K562 (cell line): ENCODE data around the gene CDH5. TPM values are rescaled to one million over a fixed set of nuclear protein-coding genes. Genes with fewer than 3 reads are reported as not detected.

Experiments
- ATAC-seq: fragments of 200-7000 bp; cut with Tn5 transposase; 3 replicates; pipeline ENCODE4 v1.9.1; 2020; ENCODE audit warnings: moderate library complexity
- BruUV-seq: library from RNA; stranded (reverse); fragments of 400-500 nt; replicated peaks from 2 replicates; lab custom pipeline; 2021; lab: Mats Ljungman, UMichigan
- CTCF ChIA-PET: fragments of 300-600 bp; formaldehyde crosslinking; extraction: SDS; loops from one replicate; lab custom pipeline; 2021; ENCODE audit warnings: low intra/inter-chr PET ratio; lab: Yijun Ruan, JAX
- POLR2A ChIA-PET: fragments of 300-600, 350-650 bp; sonication (Branson Sonifier 250); formaldehyde crosslinking; extraction: SDS; loops from one replicate; lab custom pipeline; 2021; ENCODE audit warnings: antibody characterized with exemption, inconsistent platforms; lab: Yijun Ruan, JAX
- DNase-seq, 4 experiments: peaks; one replicate each; pipeline versions ENCODE4 v3.0.0 to v3.0.0-alpha.2; 2011 to 2018; ENCODE audit warnings: low spot score in 3 of 4, mixed read lengths in 3 of 4; ENCODE audit errors: extremely low read depth in 1 of 4
- FAIRE-seq: peaks from 2 replicates; lab custom pipeline; 2011; peaks lifted over from hg19 to GRCh38; lab: Jason Lieb, UNC
- H2AFZ ChIP-seq: 2 replicates; pipeline ENCODE4 v1.6.0; 2011; ENCODE audit warnings: low read depth, low read length, control low read depth, inconsistent platforms
- H3K27ac ChIP-seq: fragments of 200-600 bp; 3 replicates; pipeline ENCODE4 v1.8.0; 2011; ENCODE audit warnings: low read depth, mild to moderate bottlenecking, control low read depth, inconsistent platforms, low read length, moderate library complexity, mixed read lengths; ENCODE audit errors: extremely low read depth
- H3K27me3 ChIP-seq, 2 experiments: fragments of 300-600 bp in 1 of 2; 2 replicates in 1 of 2; 3 replicates in 1 of 2; pipeline versions ENCODE4 v1.6.0 to v1.8.0; 2011; ENCODE audit warnings: inconsistent platforms in 2 of 2, low read length in 2 of 2, mild to moderate bottlenecking in 1 of 2, mixed read lengths in 1 of 2, moderate library complexity in 1 of 2; ENCODE audit not compliant: control insufficient read depth in 2 of 2, insufficient read depth in 2 of 2
- H3K36me3 ChIP-seq: fragments of 300-600 bp; 3 replicates; pipeline ENCODE4 v1.8.0; 2011; ENCODE audit warnings: mild to moderate bottlenecking, low read length, inconsistent platforms; ENCODE audit not compliant: control insufficient read depth, insufficient read depth
- H3K4me1 ChIP-seq, 2 experiments: fragments of 200-600 bp in 1 of 2; replicated peaks in 1 of 2; 2 replicates in 1 of 2; 3 replicates in 1 of 2; pipeline versions ENCODE4 v1.5.1 to v1.8.0; 2011; ENCODE audit warnings: inconsistent platforms in 2 of 2, low read length in 2 of 2, mild to moderate bottlenecking in 1 of 2, mixed read lengths in 1 of 2, moderate library complexity in 1 of 2; ENCODE audit not compliant: control insufficient read depth in 2 of 2, insufficient read depth in 2 of 2
- H3K4me2 ChIP-seq: 2 replicates; pipeline ENCODE4 v1.6.1; 2011; ENCODE audit warnings: low read length, control low read depth, inconsistent platforms, mixed read lengths; ENCODE audit not compliant: insufficient read depth
- H3K4me3 ChIP-seq: fragments of 200-600 bp; sonication (generic), shearing (Covaris generic); 2 replicates; pipeline ENCODE4 v1.5.1; 2016; ENCODE audit warnings: control low read depth, inconsistent platforms
- H3K79me2 ChIP-seq: fragments of 200-600 bp; 3 replicates; pipeline ENCODE4 v1.8.0; 2011; ENCODE audit warnings: low read length, inconsistent platforms; ENCODE audit not compliant: control insufficient read depth, insufficient read depth
- H3K9ac ChIP-seq, 2 experiments: 2 replicates each; pipeline versions ENCODE4 v1.6.0 to v1.6.1; 2011; ENCODE audit warnings: low read depth in 2 of 2, low read length in 2 of 2, control low read depth in 1 of 2, inconsistent platforms in 1 of 2, mild to moderate bottlenecking in 1 of 2, mixed read lengths in 1 of 2; ENCODE audit not compliant: insufficient read depth in 1 of 2
- H3K9me1 ChIP-seq: one replicate; pipeline ENCODE4 v1.6.0; 2011; ENCODE audit warnings: inconsistent platforms, mild to moderate bottlenecking, low read length, moderate library complexity; ENCODE audit not compliant: control insufficient read depth, insufficient read depth
- H3K9me3 ChIP-seq: replicated peaks from 2 replicates; pipeline ENCODE4 v1.5.1; 2011; ENCODE audit warnings: low read depth, low read length, inconsistent platforms; ENCODE audit not compliant: control insufficient read depth, insufficient read depth
- H4K20me1 ChIP-seq: replicated peaks from 2 replicates; pipeline ENCODE4 v1.6.1; 2011; ENCODE audit warnings: low read length, inconsistent platforms, mixed read lengths; ENCODE audit not compliant: control insufficient read depth, insufficient read depth
- ARID3B ChIP-seq: fragments of 250-450 bp; sonication (Bioruptor Pico); IDR thresholded peaks from 2 replicates; pipeline ENCODE4 v1.4.0; 2020; ENCODE audit warnings: borderline replicate concordance
- ELK3 ChIP-seq: fragments of 450-650 bp; formaldehyde crosslinking; IDR thresholded peaks from 2 replicates; pipeline ENCODE4 v1.4.0; 2020; ENCODE audit warnings: mild to moderate bottlenecking
- NR1H2 ChIP-seq: sonication (generic); formaldehyde crosslinking; IDR thresholded peaks from 2 replicates; pipeline ENCODE4 v1.4.0; 2020; ENCODE audit warnings: mild to moderate bottlenecking, missing genetic modification reagents
- RFX7 ChIP-seq: fragments of 250-450 bp; sonication (Bioruptor Pico); IDR thresholded peaks from 2 replicates; pipeline ENCODE4 v1.5.1; 2021; ENCODE audit warnings: mild to moderate bottlenecking
- SIRT6 ChIP-seq: IDR thresholded peaks from one replicate; pipeline ENCODE4 v1.6.1; 2012; ENCODE audit warnings: low read depth, mild to moderate bottlenecking, control low read depth, inconsistent platforms, low read length, moderate library complexity
- ZNF239 ChIP-seq: fragments of 250-450 bp; sonication (Bioruptor Pico); IDR thresholded peaks from 2 replicates; pipeline ENCODE4 v1.4.0; 2020; ENCODE audit warnings: mild to moderate bottlenecking
- WGBS: fragments of 100-300 bp; shearing (Covaris generic); methylation state at CpG from one replicate; pipeline ENCODE4 v1.1.6; 2016; ENCODE audit warnings: low coverage, mixed read lengths; ENCODE audit not compliant: insufficient coverage; ENCODE audit errors: missing lambda C conversion rate; 5-methylcytosine and 5-hydroxymethylcytosine counted together
- in situ Hi-C: fragments of 300-500 bp; cut with MboI; formaldehyde crosslinking; loops from 4 replicates; pipeline ENCODE4 v1.15.0; 2018; ENCODE audit warnings: inconsistent platforms, mixed read lengths
- intact Hi-C: fragments of 100-400 bp; cut with micrococcal nuclease; formaldehyde crosslinking; loops from 2 replicates; pipeline ENCODE4 v1.14.2; 2022
- polyA plus RNA-seq, 8 experiments: library from polyadenylated mRNA; depleted of rRNA in 4 of 8; stranded (reverse) in 5 of 8; unstranded in 3 of 8; fragments of >200 nt; fragmentation: Nextera tagmentation in 2 of 8; fragmentation: Illumina TruSeq in 1 of 8; extraction: Ambion mirVana in 2 of 8; extraction: Trizol in 1 of 8; gene quantifications; 2 replicates each; pipeline versions ENCODE4 v1.2.1 to v1.2.3, GENCODE V29; 2011 to 2014; ENCODE audit warnings: inconsistent platforms in 1 of 8, missing spikeins in 1 of 8
- total RNA-seq, 7 experiments: library from RNA; depleted of rRNA in 6 of 7; stranded (reverse); fragments of >200 nt in 6 of 7; fragmentation: Illumina TruSeq in 2 of 7; extraction: Trizol in 2 of 7; gene quantifications; 2 replicates each; pipeline versions ENCODE4 v1.2.1 to v1.2.3, GENCODE V29; 2011 to 2021; ENCODE audit warnings: low replicate concordance in 1 of 7
- TF ChIP-seq, protein P1 (sequence below): sonication (generic); formaldehyde crosslinking; IDR thresholded peaks from 2 replicates; pipeline ENCODE4 v1.8.0; 2022; ENCODE audit warnings: missing genetic modification reagents, mild to moderate bottlenecking, borderline replicate concordance

The CDH5 gene
- total and polyA plus RNA-seq, 9 of the 15 experiments (the other 6 are each of a cell fraction or from before 2014, with no cell fraction given): not detected

GRCh38 chr16:66443269-66443652 lies 76.8 kb downstream of the CDH5 start:
- no peak overlapping the region for H3K4me3 ChIP-seq
- ATAC-seq (no peak), FAIRE-seq (no peak), DNase-seq (no peak)
- H3K4me2 ChIP-seq: no peak overlapping the region
- no TSS peak for BruUV-seq
- no peak for TF ChIP-seq ARID3B (CRISPR knock-in tag)
- TF ChIP-seq ZNF239 (CRISPR knock-in tag): no peak
- TF ChIP-seq RFX7 (CRISPR knock-in tag): no peak
- no peak for TF ChIP-seq NR1H2 (CRISPR knock-in tag)
- no peak for TF ChIP-seq ELK3 (CRISPR knock-in tag)
- TF ChIP-seq SIRT6: no peak
- TF ChIP-seq, protein P1, sequence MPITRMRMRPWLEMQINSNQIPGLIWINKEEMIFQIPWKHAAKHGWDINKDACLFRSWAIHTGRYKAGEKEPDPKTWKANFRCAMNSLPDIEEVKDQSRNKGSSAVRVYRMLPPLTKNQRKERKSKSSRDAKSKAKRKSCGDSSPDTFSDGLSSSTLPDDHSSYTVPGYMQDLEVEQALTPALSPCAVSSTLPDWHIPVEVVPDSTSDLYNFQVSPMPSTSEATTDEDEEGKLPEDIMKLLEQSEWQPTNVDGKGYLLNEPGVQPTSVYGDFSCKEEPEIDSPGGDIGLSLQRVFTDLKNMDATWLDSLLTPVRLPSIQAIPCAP (CRISPR knock-in tag): no peak
- no peak overlapping the region for H3K9ac ChIP-seq
- no peak overlapping the region for H2AFZ ChIP-seq
- H3K4me1 ChIP-seq: no peaks in the 10 kb centered on the region
- peaks cover 4 to 57% of the 10 kb centered on the region in 2 experiments; a peak in 3 of 5 replicates for H3K27me3 ChIP-seq
- no peaks in the 10 kb centered on the region for H3K79me2 ChIP-seq
- no peaks in the 10 kb centered on the region for H3K9me1 ChIP-seq
- no peaks in the 10 kb centered on the region for H3K36me3 ChIP-seq
- 0% methylated on average over 3 of the region's 3 CpGs for WGBS
- no peaks in the 10 kb centered on the region for H3K9me3 ChIP-seq
- no peak overlapping the region for H3K27ac ChIP-seq
- H4K20me1 ChIP-seq: no peaks in the 10 kb centered on the region
- CTCF ChIA-PET: no interaction called here
- POLR2A ChIA-PET: interaction anchor here (0.6 to 1.3 kb wide), 6 partner anchors 9 to 162 kb away, joined by 3 to 4 read pairs (median 3); partner anchors contain the start of gene CMTM3
- intact Hi-C loops (no loop called here), in situ Hi-C loops (no loop called here)
